ENCODE data around the gene CDHR1.

DNA sequence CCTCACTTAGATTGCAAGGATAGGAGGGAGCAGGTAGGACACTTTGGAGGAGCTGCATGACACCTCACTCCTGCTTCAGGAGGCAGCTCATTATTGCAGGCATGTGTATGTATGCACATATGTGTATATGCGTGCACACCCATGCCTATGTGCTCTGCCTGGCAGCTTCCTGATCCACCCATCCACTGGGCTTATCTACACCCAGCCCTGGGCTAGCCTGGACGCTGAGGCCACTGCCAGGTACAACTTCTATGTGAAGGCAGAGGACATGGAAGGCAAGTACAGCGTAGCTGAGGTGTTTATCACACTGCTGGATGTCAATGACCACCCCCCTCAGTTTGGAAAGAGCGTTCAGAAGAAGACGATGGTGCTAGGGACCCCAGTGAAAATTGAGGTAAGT, 17.7 kb downstream of the CDHR1 start:
- TF ChIP-seq SIN3A (IDR thresholded peaks at IDR 0.05; ENCODE audit: borderline replicate concordance, insufficient read depth, low read length): no peak
- no peak for TF ChIP-seq POLR2AphosphoS5 (IDR thresholded peaks at IDR 0.05; ENCODE audit: low read depth, low read length)

Measured in PFSK-1 (cell line).